Measurements from ENCODE around the gene PTPN4. TPM values are rescaled to one million over a fixed set of nuclear protein-coding genes. Genes with fewer than 3 reads are reported as not detected.

Gene PTPN4
- total RNA-seq, 2 donors from 2014 or later = 12.2 to 21.1 TPM

GRCh38 chr2:119765433-119766002, 5.8 kb downstream of the PTPN4 start:
- Histone ChIP-seq H3K27me3 (no peaks in the 10 kb centered on the region), H3K4me1 (peaks cover 31% of the 10 kb centered on the region), H3K9me3 (no peaks in the 10 kb centered on the region), H3K36me3 (replicated peaks in 1 of 2; ENCODE audit: insufficient read depth in 1 of 2, low read depth in 2 of 2) (no peaks in the 10 kb centered on the region), H3K27ac (no peak overlapping the region), H3K4me3 (no peak overlapping the region)
- 88 to 90% methylated on average over 5 of the region's 5 CpGs for WGBS, 2 donors
- intact Hi-C loops (cut with DNase I) = no loop called here
- no peak for ATAC-seq
- DNase-seq = no peak
- TF ChIP-seq CTCF (IDR thresholded peaks at IDR 0.05) (no peak), POLR2A (IDR thresholded peaks at IDR 0.05) (no peak)

DNA sequence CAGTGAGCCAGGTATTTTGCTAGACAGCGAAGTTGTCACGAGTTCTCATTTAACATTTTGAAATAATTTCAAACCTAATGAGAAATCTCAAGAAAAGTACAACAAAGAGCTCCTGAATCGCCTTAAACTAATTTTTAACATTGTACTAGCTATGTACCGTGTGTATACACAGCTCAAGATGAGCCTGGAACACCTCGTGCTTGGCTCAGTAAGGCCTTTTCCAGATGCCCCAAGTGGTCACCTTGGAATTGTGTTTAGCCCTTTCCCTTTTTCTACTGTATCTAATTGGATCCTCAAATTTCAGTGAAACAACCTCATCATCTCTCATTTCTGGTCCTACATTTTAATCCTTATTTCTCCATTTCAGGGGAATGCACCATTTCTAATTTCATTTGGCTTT, 7.2 kb downstream of the PTPN4 start:
- TF ChIP-seq CTCF (IDR thresholded peaks at IDR 0.05) (no peak), POLR2A (IDR thresholded peaks at IDR 0.05) (no peak)
- peaks cover 19% of the 10 kb centered on the region for H3K4me1 ChIP-seq
- no peaks in the 10 kb centered on the region for H3K9me3 ChIP-seq
- no peak for ATAC-seq
- no peak overlapping the region for H3K4me3 ChIP-seq
- no peaks in the 10 kb centered on the region for H3K36me3 ChIP-seq (replicated peaks in 1 of 2; ENCODE audit: insufficient read depth in 1 of 2, low read depth in 2 of 2)
- H3K27ac ChIP-seq = no peak overlapping the region
- DNase-seq = no peak
- WGBS, 2 donors = 87 to 96% methylated on average over 5 of the region's 5 CpGs
- intact Hi-C loops (cut with DNase I) = no loop called here
- no peaks in the 10 kb centered on the region for H3K27me3 ChIP-seq

DNA sequence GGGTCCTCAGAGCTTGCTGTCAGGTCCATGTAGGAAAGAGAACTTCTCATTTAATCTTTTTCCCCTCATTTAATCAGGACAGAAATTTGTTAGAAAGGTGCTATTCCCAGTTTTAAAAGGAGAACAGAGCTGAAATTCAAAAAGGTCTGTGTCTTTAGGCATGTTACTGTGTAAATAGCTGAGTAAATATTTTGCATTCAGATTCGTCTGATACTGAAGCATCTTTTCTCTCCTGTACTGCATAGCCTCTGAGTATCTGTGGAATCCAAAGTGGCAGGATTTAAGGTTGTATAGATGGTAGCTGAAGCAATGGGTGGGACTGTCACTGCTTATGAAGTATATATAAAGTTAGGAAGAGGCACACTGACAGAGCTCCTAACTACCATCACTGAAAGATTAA, 9.0 kb downstream of the PTPN4 start:
- 26 to 33% methylated on average over 1 of the region's 1 CpG for WGBS, 2 donors
- Histone ChIP-seq H3K27me3 (no peaks in the 10 kb centered on the region), H3K27ac (no peak overlapping the region), H3K36me3 (replicated peaks in 1 of 2; ENCODE audit: insufficient read depth in 1 of 2, low read depth in 2 of 2) (no peaks in the 10 kb centered on the region), H3K9me3 (no peaks in the 10 kb centered on the region), H3K4me1 (peaks cover 5% of the 10 kb centered on the region), H3K4me3 (no peak overlapping the region)
- intact Hi-C loops (cut with DNase I) = no loop called here
- TF ChIP-seq CTCF (IDR thresholded peaks at IDR 0.05) (no peak), POLR2A (IDR thresholded peaks at IDR 0.05) (no peak)
- DNase-seq = no peak
- no peak for ATAC-seq

DNA sequence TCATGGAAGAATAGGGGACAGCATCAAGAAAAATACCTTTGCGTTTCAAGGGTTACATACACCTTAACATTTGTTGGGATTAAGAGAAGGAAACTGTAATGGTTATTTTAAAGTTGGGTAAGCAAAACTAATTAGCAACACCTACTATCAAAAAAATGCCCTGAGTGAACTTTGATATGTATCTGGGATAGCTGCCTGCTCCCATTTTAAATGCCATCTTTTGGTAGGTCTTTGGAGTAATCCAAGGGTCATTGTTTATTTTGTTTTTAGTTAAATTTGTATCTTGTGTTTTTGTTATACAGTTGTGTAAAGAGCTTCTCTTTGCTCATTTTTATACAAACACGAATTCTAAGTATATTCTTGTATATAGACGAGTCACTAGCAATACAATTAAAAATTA, 9.9 kb downstream of the PTPN4 start:
- no peak for ATAC-seq
- Histone ChIP-seq H3K27ac (no peak overlapping the region), H3K4me1 (peaks cover 5% of the 10 kb centered on the region), H3K4me3 (no peak overlapping the region), H3K9me3 (no peaks in the 10 kb centered on the region), H3K36me3 (replicated peaks in 1 of 2; ENCODE audit: insufficient read depth in 1 of 2, low read depth in 2 of 2) (no peaks in the 10 kb centered on the region), H3K27me3 (no peaks in the 10 kb centered on the region)
- no peak for DNase-seq
- TF ChIP-seq CTCF (IDR thresholded peaks at IDR 0.05) = no peak
- TF ChIP-seq POLR2A (IDR thresholded peaks at IDR 0.05) = no peak
- 90 to 96% methylated on average over 3 of the region's 3 CpGs for WGBS, 2 donors
- intact Hi-C loops (cut with DNase I) = no loop called here

DNA sequence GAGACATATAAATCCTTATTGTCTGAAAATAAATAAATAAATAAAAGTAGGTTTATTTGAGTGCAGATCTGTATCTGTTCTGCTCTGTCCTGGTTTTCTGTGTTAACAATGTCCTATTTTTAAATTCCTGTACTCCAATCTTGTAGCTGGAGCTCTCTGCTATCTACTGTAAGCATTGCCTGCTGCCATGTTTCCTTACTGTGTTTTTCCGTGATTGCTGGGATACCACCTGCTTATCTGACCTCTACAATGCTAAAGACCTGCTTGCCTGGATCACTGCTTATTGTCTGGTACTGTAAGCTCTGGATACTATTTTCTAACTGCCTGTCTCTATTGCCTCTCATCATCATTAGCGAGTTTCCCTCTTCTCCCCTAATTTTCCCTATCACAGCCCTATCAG, 11.6 kb downstream of the PTPN4 start:
- TF ChIP-seq POLR2A (IDR thresholded peaks at IDR 0.05) (no peak), CTCF (IDR thresholded peaks at IDR 0.05) (no peak)
- Histone ChIP-seq H3K27ac (no peak overlapping the region), H3K27me3 (no peaks in the 10 kb centered on the region), H3K9me3 (no peaks in the 10 kb centered on the region), H3K36me3 (replicated peaks in 1 of 2; ENCODE audit: insufficient read depth in 1 of 2, low read depth in 2 of 2) (no peaks in the 10 kb centered on the region), H3K4me3 (no peak overlapping the region), H3K4me1 (peaks cover 5% of the 10 kb centered on the region)
- DNase-seq = no peak
- no peak for ATAC-seq
- intact Hi-C loops (cut with DNase I) = no loop called here
- WGBS, 2 donors = 62 to 67% methylated on average over 2 of the region's 2 CpGs

All from body of pancreas (tissue), 4 donors.